GM18870 (cell line): Measurements from ENCODE around the gene ZNF646.

Experiments
- ATAC-seq: cut with Tn5 transposase; IDR thresholded peaks from one replicate; pipeline ENCODE4 v1.9.1; 2021; ENCODE audit warnings: moderate library complexity; ENCODE audit not compliant: unreplicated experiment

ZNF646 gene

GRCh38 chr16:31063495-31063842 is 10.8 kb upstream of the ZNF646 start:
- no peak for ATAC-seq

GRCh38 chr16:31063843-31064611 is 10.2 kb upstream of the ZNF646 start:
- ATAC-seq: no peak

- ATAC-seq: no peak
Observed at GRCh38 chr16:31064882-31065461, 9.2 kb upstream of the ZNF646 start.

GRCh38 chr16:31067342-31067741 is 6.9 kb upstream of the ZNF646 start:
- ATAC-seq: no peak

GRCh38 chr16:31071861-31072260 is 2.4 kb upstream of the ZNF646 start:
- ATAC-seq: no peak

GRCh38 chr16:31072540-31073141 is 1.6 kb upstream of the ZNF646 start:
- no peak for ATAC-seq

GRCh38 chr16:31073142-31073969 is 866 bp upstream of the ZNF646 start:
- peak; percentile 48 for ATAC-seq

- no peak for ATAC-seq
Observed at GRCh38 chr16:31074814-31075183, 577 bp downstream of the ZNF646 start.

- ATAC-seq: no peak
Observed at GRCh38 chr16:31076319-31076718, 2.1 kb downstream of the ZNF646 start.

- no peak for ATAC-seq
Observed at GRCh38 chr16:31077024-31077423, 2.8 kb downstream of the ZNF646 start.

GRCh38 chr16:31077592-31078396 is 3.6 kb downstream of the ZNF646 start:
- no peak for ATAC-seq

- ATAC-seq: no peak
Observed at GRCh38 chr16:31078597-31079341, 4.5 kb downstream of the ZNF646 start.

- ATAC-seq: no peak
Observed at GRCh38 chr16:31079342-31079944, 5.2 kb downstream of the ZNF646 start.

- no peak for ATAC-seq
Observed at GRCh38 chr16:31080035-31080629, 5.9 kb downstream of the ZNF646 start.

GRCh38 chr16:31080756-31081419 is 6.7 kb downstream of the ZNF646 start:
- no peak for ATAC-seq

- no peak for ATAC-seq
Observed at GRCh38 chr16:31081428-31082351, 7.5 kb downstream of the ZNF646 start.

GRCh38 chr16:31082368-31083045 is 8.3 kb downstream of the ZNF646 start:
- ATAC-seq: no peak
